Measurements from ENCODE around the gene CRISPLD2. TPM values are rescaled to one million over a fixed set of nuclear protein-coding genes. Genes with fewer than 3 reads are reported as not detected.

Gene CRISPLD2
- total and polyA plus RNA-seq, 9 of the 15 experiments (the other 6 are each of a cell fraction or from before 2014, with no cell fraction given), result 0.03 to 0.24 (median 0.04) TPM; not detected in 4

GRCh38 chr16:84816023-84816422 is 3.8 kb upstream of the CRISPLD2 start:
- DNase-seq (ENCODE audit: extremely low read depth in 1 of 4, low spot score in 3 of 4), result no peak
- Histone ChIP-seq H3K4me3 (no peak overlapping the region), H3K9me3 (replicated peaks; ENCODE audit: control insufficient read depth, insufficient read depth, low read depth, low read length) (peaks cover 5% of the 10 kb centered on the region), H3K4me1 (replicated peaks in 1 of 2; ENCODE audit: control insufficient read depth in 2 of 2, insufficient read depth in 2 of 2, low read length in 2 of 2) (peaks cover 8 to 12% of the 10 kb centered on the region in 2 experiments; a peak in 3 of 5 replicates), H3K79me2 (ENCODE audit: control insufficient read depth, insufficient read depth, low read length) (no peaks in the 10 kb centered on the region), H3K36me3 (ENCODE audit: control insufficient read depth, insufficient read depth, low read length) (no peaks in the 10 kb centered on the region), H3K9ac (ENCODE audit: insufficient read depth in 1 of 2, low read depth in 2 of 2, low read length in 2 of 2) (no peak overlapping the region), H3K27ac (ENCODE audit: extremely low read depth, low read depth, low read length) (no peak overlapping the region), H3K9me1 (ENCODE audit: control insufficient read depth, insufficient read depth, low read length) (no peaks in the 10 kb centered on the region), H4K20me1 (replicated peaks; ENCODE audit: control insufficient read depth, insufficient read depth, low read length) (peaks cover 14% of the 10 kb centered on the region; the same call in 1 of the 2 replicates), H2AFZ (ENCODE audit: low read depth, low read length) (no peak overlapping the region), H3K4me2 (ENCODE audit: insufficient read depth, low read length) (no peak overlapping the region), H3K27me3 (ENCODE audit: control insufficient read depth in 2 of 2, insufficient read depth in 2 of 2, low read length in 2 of 2) (peaks cover 68 to 95% of the 10 kb centered on the region in 2 experiments)
- 0% methylated on average over 7 of the region's 7 CpGs for WGBS (ENCODE audit: insufficient coverage, low coverage, missing lambda C conversion rate)
- FAIRE-seq, result no peak
- intact Hi-C loops (cut with micrococcal nuclease), result no loop called here
- in situ Hi-C loops (cut with MboI), result no loop called here
- ATAC-seq, result no peak
- BruUV-seq (replicated peaks), result no TSS peak
- no peak for TF ChIP-seq FOXO4 (CRISPR knock-in tag; IDR thresholded peaks at IDR 0.05)
- no peak for TF ChIP-seq KAT8 (IDR thresholded peaks at IDR 0.05; ENCODE audit: low read depth)
- TF ChIP-seq ARID1B (IDR thresholded peaks at IDR 0.05), result no peak
- no peak for TF ChIP-seq CBX3 (IDR thresholded peaks at IDR 0.05; ENCODE audit: borderline replicate concordance in 1 of 2, low read length in 2 of 2)
- no peak for TF ChIP-seq SPI1 (IDR thresholded peaks at IDR 0.05; ENCODE audit: borderline replicate concordance, low read depth, low read length)
- no peak for TF ChIP-seq ZNF668 (CRISPR knock-in tag; IDR thresholded peaks at IDR 0.05)
- TF ChIP-seq, protein P1, sequence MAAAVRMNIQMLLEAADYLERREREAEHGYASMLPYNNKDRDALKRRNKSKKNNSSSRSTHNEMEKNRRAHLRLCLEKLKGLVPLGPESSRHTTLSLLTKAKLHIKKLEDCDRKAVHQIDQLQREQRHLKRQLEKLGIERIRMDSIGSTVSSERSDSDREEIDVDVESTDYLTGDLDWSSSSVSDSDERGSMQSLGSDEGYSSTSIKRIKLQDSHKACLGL (CRISPR knock-in tag; IDR thresholded peaks at IDR 0.05; ENCODE audit: borderline replicate concordance, poor library complexity, severe bottlenecking), result no peak
- TF ChIP-seq FOS (IDR thresholded peaks at IDR 0.05; ENCODE audit: extremely low read depth, insufficient read length), result no peak
- TF ChIP-seq, protein P2, sequence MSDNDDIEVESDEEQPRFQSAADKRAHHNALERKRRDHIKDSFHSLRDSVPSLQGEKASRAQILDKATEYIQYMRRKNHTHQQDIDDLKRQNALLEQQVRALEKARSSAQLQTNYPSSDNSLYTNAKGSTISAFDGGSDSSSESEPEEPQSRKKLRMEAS (CRISPR knock-in tag; IDR thresholded peaks at IDR 0.05), result no peak
- TF ChIP-seq, protein P3, sequence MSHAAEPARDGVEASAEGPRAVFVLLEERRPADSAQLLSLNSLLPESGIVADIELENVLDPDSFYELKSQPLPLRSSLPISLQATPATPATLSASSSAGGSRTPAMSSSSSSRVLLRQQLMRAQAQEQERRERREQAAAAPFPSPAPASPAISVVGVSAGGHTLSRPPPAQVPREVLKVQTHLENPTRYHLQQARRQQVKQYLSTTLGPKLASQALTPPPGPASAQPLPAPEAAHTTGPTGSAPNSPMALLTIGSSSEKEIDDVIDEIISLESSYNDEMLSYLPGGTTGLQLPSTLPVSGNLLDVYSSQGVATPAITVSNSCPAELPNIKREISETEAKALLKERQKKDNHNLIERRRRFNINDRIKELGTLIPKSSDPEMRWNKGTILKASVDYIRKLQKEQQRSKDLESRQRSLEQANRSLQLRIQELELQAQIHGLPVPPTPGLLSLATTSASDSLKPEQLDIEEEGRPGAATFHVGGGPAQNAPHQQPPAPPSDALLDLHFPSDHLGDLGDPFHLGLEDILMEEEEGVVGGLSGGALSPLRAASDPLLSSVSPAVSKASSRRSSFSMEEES (CRISPR knock-in tag; IDR thresholded peaks at IDR 0.05), result no peak
- no peak for TF ChIP-seq C11orf30 (IDR thresholded peaks at IDR 0.05; ENCODE audit: low read depth)
- TF ChIP-seq ZNF384 (IDR thresholded peaks at IDR 0.05; ENCODE audit: low read depth, low read length), result no peak
- no peak for TF ChIP-seq MCM5 (IDR thresholded peaks at IDR 0.05; ENCODE audit: low read depth)
- TF ChIP-seq PHF21A (IDR thresholded peaks at IDR 0.05; ENCODE audit: borderline replicate concordance, low read depth), result no peak
- CTCF ChIA-PET (ENCODE audit: low intra/inter-chr PET ratio), result interaction anchor here (0.6 kb wide), 1 partner anchor 86 kb away, joined by 3 read pairs; no protein-coding TSS in a partner anchor
- POLR2A ChIA-PET, result interaction anchor here (0.6 kb wide), 2 partner anchors 313 to 454 kb away, joined by 3 read pairs; no protein-coding TSS in a partner anchor
